Measurements from ENCODE around the gene ID4.

ID4 gene

GRCh38 chr6:19864285-19864684 lies 27.1 kb downstream of the ID4 start:
- no peak for DNase-seq

DNA sequence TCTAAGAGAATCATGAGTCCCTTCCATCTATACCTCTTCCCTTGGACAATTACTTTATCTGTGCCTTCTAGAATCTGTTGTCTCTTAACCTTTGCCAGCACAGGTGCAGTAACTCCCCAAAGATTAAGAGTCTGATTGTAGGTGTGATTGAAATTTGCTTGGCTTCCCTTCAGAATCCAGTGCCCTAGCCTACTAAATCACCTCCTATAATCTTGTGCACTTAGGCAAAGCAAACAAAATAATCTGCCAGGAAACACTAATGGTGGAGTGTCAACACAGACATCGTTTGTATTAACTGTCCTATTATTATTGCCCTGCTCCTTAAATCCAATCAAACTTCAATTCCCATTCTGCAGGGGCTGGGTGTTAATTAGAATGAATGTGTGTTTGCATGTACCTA lies 28.0 kb downstream of the ID4 start:
- peak; percentile 62 to 63 for DNase-seq

DNA sequence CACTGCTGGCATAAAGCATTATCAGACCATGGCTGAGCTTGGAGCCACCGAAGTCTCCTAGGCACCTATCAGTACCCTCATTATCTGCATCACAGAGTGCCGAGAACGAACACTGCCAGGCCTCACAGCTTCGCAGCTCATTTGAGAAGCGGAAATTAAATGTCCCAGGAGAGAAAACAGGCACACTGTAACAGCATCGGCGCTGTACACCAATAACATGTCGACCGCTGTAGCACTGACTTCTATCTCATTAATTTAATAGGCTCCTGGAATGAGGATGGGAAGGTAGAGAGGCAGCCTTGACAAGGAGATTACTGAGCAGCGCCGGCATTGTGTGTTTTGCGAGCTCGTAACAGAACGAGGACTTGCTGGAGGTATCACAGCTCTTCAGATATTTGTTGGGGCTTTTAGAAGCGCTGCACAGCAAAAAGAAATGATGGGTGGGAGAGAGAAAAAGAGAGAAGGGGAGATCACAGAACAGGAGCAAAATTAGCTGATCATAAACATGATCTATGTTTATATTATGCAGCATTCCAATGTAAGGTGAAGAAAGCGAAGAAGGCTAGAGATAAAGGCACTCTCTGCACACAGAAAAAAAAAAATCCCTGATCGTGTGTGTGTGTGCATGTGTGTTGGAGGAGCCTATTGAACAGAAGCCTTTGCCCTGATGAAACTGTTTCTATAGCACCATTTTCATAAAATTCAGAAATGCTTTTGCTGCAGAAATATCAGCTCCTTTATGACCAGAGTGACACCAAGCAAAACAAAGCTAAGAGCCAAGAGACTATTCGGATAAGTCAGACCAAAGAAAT lies 29.2 kb downstream of the ID4 start:
- DNase-seq = peak; percentile 72 to 74

GRCh38 chr6:19866985-19867627 lies 29.9 kb downstream of the ID4 start:
- DNase-seq = no peak

DNA sequence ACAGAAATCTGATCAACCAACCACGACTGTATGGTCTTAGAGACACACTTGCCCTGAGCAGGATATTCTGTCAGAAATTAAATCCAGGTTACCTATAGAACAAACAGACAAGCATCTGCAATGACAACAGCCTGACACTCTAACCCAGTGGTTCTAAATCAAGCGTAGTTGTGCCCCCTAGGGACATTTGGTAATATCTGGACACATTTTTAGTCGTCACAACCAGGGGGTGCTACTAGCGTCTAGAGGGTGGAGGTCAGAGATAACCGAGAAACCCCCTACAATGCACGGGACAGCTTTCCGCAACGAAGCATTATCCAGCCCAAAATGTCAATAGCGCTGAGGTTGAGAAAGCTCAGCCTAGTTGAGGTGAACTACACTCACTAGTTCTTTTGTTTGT lies 32.3 kb downstream of the ID4 start:
- no peak for DNase-seq

DNA sequence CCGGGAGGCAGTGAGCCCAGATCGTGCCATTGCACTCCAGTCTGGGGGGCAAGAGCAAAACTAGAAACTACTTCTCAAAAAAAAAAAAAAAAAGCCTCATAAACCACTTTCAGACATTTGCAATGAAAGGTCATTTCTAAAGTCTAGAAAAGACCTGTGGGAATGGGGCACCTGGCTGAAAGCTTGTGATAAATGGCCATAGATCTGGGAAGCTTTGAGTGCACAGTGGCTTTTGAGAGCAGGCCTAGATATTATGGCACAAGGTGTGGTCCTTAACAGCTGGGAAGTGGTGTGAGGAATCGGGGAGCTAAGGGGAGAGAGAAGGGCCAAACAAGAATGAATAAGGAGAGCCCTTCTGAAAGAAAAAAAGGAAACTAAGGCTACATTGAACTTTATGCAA lies 33.2 kb downstream of the ID4 start:
- DNase-seq = no peak

DNA sequence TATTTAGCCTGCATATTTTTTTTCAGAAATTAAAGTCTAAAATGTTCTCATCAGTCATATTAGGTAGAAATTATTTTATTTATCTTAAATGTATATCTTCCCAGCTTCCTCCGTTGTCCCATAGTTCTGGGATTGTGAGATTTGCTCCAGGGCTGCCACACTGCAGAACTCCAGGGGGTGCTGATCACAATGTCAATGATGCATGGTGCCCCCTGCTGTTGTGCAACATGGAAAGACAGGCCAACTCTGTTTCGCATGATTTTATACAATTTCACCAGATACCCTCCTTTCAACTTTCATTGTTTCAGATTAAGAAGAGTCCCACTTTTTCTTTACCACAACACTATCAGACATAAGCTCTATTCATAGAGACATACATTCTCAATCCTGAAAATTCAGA lies 35.9 kb downstream of the ID4 start:
- DNase-seq = no peak

DNA sequence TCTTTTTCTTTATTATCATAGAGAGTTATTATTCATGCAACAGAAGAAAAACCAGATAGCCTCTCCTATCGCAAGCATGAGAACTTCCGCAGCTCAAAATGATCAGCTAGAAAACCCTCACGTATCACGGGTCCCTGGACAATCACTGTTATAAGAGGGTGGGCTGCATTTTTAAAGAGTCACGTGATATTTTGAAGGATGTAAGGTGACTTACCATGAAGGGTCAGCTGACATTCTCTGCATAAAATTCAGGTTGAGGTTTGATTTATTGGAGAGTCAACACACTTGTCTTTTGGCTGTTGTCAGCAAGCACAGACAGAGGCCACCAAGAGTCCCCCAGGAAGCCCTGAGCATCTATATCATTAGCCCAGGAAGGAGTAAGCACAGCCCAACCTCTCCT lies 39.5 kb downstream of the ID4 start:
- DNase-seq = no peak

DNA sequence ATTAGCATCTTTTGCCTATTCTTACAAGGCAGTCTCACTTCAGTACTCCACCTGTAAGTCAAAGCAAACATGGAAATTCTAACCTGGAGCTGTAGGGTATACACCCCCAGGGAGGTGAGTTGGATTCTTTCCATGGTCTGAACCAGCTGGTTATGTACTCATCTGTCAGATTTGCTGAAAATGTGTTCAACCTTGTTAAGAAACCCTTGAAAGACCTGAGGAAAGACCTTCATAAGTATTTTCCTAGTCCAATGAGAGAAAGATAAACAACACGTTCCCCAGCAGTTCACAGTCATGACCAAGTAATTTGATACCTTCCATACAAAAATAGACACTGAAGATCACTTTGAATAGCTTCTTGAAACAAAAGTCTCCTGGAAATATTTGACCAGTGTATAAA lies 42.5 kb downstream of the ID4 start:
- DNase-seq = no peak

DNA sequence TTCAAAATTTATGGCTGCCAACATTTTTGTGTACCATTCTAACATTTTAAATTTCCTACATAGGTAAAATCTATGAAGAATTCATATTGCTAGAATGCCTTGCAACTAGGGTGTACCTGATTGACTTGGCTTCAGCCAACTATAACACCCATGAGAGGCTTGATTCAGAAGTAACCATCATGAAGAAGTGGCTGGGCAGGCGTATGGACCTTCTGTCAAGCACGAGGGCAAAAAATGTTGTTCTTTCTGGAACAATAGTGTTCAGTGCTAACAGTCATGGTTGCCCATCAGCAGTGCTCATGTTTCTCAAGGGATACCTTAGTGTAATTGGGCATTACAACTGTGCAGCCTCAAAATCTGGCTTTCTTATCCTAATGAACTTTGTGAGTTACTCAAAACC lies 42.9 kb downstream of the ID4 start:
- DNase-seq = no peak

DNA sequence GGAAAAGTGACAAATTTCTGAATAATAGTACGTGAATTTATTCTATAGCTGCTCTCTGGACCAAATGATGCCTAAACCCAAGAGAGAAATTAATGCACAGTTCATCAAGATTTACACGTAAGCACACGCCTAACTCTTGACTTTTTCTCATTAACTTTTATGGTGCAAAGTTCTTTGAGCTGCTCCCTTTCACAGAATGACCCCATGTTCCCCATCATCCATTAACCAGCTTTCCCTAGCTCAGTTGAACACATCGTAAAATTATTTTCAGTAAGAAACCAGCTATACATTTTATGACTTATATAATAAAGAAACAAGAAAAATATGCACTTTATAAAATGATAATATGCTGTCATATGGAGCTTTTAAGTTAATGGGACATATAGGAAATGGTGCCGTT lies 54.3 kb downstream of the ID4 start:
- DNase-seq = no peak
